B cell (primary cell): ENCODE results near the gene RRAS.

ENCODE experiments used
- EZH2 ChIP-seq: IDR thresholded peaks from 2 replicates; pipeline ENCODE4 v1.6.1; 2012; ENCODE audit warnings: borderline replicate concordance, low read depth, mild to moderate bottlenecking, moderate library complexity, low read length; ENCODE audit not compliant: insufficient read depth, poor library complexity, severe bottlenecking
- TF ChIP-seq, protein P1 (sequence below): fragments of 200-600 bp; IDR thresholded peaks from one replicate; pipeline ENCODE4 v1.8.0; 2022; ENCODE audit warnings: antibody characterized with exemption, mild to moderate bottlenecking

DNA sequence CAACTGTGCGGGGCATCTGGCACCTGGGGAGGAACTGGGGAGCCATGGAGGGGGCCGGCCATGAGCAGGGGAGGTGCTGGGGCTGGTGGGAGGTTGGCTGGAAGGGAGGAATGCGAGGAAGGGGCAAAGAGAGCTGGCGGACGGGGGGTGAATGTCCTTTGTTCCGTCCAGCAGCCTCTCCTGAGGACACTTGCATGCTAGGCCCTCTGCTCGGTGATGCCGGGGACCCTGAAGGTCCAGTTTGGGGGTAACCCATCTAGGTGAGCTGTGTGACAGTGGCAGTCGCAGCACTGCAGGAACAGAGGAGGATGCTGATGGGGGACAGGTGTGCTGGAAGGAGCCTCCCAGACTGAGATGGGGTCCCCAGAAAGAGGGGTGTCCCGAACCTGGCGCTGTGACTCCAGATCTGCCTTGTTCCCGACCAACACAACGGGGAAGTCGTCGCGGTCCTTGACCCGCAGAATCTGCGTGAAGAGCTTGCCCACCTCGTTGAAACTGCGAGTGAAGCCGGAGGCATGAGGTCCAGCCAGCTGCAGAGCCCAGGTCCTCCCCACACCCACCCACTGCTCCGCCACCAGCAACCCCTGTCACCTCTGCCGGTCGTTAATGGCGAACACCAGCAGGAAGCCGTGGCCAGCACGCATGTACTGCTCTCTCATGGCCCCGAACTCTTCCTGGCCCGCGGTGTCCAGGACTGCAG, 3.6 kb downstream of the RRAS start:
- TF ChIP-seq, protein P1, sequence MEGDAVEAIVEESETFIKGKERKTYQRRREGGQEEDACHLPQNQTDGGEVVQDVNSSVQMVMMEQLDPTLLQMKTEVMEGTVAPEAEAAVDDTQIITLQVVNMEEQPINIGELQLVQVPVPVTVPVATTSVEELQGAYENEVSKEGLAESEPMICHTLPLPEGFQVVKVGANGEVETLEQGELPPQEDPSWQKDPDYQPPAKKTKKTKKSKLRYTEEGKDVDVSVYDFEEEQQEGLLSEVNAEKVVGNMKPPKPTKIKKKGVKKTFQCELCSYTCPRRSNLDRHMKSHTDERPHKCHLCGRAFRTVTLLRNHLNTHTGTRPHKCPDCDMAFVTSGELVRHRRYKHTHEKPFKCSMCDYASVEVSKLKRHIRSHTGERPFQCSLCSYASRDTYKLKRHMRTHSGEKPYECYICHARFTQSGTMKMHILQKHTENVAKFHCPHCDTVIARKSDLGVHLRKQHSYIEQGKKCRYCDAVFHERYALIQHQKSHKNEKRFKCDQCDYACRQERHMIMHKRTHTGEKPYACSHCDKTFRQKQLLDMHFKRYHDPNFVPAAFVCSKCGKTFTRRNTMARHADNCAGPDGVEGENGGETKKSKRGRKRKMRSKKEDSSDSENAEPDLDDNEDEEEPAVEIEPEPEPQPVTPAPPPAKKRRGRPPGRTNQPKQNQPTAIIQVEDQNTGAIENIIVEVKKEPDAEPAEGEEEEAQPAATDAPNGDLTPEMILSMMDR = no peak
- TF ChIP-seq EZH2 = no peak
